GM11168 (cell line): ENCODE data around the gene SLC4A7.
"Not testable (repeated sequence)": the region's sequence is repeated elsewhere in the genome, so short reads cannot be mapped to it uniquely, and the experiment has no call there.

Experiments
- in situ Hi-C: fragments of 300-500 bp; cut with MboI; formaldehyde crosslinking; loops from one replicate; pipeline ENCODE4 v1.12.0; 2022; ENCODE audit warnings: low sequenced_read_pairs; ENCODE audit not compliant: unreplicated experiment

SLC4A7 gene

DNA sequence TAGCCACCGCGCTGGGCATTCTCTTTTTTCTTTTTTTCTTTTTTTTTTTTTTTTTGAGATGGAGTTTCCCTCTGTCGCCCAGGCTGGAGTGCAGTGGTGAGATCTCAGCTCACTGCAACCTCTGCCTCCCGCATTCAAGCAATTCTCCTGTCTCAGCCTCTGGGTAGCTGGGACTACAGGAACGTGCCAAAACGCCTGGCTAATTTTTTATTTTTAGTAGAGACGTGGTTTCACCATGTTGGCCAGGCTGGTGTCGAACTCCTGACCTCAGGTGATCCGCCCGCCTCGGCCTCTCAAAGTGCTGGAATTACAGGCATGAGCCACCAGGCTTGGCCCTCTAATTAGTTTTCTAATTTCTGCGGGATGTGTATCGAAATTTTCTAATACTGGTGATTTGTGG, 41.2 kb downstream of the SLC4A7 start:
- in situ Hi-C loops: not testable (repeated sequence)

GRCh38 chr3:27438352-27438751, 45.8 kb downstream of the SLC4A7 start:
- in situ Hi-C loops: not testable (repeated sequence)

DNA sequence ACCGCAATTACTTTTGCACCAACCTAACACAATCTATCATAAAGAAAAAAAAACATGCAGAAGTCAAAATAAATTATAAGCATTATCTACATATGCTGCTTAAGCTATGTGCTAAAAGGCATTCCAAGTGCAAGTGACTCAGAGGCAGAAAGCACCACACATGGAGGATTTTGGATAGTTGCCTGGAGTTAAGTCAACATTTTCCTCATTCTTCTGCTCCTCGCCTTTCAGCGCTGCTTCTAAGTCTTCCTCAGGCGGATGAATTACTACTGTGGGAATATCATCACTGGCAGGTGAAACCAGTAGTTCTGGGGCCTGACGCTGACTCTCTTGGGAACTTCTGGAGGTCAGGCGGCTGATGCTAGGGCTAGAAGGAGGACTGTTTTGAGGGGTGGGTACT, 53.1 kb downstream of the SLC4A7 start:
- in situ Hi-C loops: no loop called here

GRCh38 chr3:27429909-27430308, 54.3 kb downstream of the SLC4A7 start:
- in situ Hi-C loops: no loop called here

- in situ Hi-C loops: no loop called here
Observed at GRCh38 chr3:27428446-27428845, 55.7 kb downstream of the SLC4A7 start.

GRCh38 chr3:27426926-27427325, 57.3 kb downstream of the SLC4A7 start:
- in situ Hi-C loops: no loop called here

GRCh38 chr3:27425896-27426565, 58.2 kb downstream of the SLC4A7 start:
- in situ Hi-C loops: no loop called here

- in situ Hi-C loops: not testable (repeated sequence)
Observed at GRCh38 chr3:27424812-27425521, 59.2 kb downstream of the SLC4A7 start.

DNA sequence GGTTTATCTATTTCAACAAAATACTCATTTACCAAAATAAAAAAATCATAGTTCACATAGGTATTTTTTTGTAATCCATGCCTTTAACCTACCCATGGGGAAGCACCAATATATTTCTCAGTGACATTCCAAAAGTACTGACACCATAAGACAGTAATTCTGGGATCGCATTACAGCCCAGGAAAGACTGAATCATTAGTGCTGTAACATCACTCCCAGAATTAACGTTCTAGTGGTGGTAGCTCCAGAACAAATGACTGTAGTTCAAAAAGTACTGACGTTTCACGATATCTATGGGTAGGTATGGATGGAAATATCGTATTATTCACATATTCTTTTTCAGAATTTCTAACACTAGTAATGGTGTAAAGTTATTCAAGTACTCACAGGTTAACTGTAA, 60.7 kb downstream of the SLC4A7 start:
- in situ Hi-C loops: no loop called here

GRCh38 chr3:27422617-27423016, 61.6 kb downstream of the SLC4A7 start:
- in situ Hi-C loops: no loop called here

- in situ Hi-C loops: no loop called here
Observed at GRCh38 chr3:27415202-27415601, 69.0 kb downstream of the SLC4A7 start.

DNA sequence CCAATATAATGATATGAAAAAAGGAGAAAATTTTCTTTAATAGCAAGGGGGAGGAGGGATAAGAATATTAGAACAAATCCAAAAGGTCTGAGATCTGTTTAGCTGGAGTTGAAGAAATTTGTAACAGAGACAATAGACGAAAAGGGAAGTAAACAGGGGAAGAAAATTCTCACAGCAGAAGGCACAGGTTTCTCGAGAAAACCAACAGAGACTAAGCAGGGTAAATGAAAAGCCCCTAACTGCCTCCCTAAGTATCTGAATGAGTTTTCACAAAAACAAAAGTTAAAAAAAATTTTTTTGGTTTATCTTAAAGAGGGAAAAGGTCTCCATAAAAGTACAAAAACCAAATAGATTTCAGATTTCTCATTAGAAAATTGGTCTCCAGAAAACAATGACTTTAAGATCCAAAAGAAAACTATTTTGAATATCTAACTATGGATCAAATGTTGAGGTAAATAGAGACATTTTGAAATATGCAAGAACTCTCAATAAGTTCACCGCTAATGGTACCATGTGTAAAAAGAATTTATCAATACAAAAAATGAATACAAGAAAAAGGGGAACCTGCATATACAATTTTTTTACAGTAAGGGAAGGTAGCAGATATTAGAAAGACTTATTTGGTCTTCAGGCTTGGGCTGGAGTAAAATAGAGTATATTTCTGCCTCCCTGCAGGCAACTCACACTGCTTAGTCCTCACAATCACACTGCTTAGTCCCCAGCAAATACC, 91.1 kb downstream of the SLC4A7 start:
- in situ Hi-C loops: no loop called here

- in situ Hi-C loops: not testable (repeated sequence)
Observed at GRCh38 chr3:27392414-27392813, 91.8 kb downstream of the SLC4A7 start.

- in situ Hi-C loops: no loop called here
Observed at GRCh38 chr3:27391796-27392195, 92.4 kb downstream of the SLC4A7 start.

GRCh38 chr3:27387625-27388024, 96.6 kb downstream of the SLC4A7 start:
- in situ Hi-C loops: no loop called here

DNA sequence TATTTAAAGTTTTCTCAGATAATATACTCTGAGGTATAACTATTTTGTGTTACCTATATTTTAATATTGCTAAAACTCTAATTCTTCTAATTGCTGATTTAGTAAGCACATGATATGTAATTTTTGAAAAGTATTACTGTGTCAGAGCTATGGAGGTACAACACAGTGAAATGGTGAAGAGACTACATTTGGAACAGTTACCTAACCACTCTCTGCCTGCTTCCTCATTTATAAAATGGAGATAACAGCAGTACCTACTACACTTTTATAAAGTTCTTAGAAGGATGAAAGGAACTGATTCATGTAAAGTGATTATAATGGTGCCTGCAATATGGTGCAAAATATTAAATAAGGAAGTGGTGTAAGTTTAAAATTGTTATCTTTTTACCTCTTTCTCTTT, 98.7 kb downstream of the SLC4A7 start:
- in situ Hi-C loops: no loop called here

- in situ Hi-C loops: no loop called here
Observed at GRCh38 chr3:27384191-27384590, 100.0 kb downstream of the SLC4A7 start.

GRCh38 chr3:27380433-27381357, 103.5 kb downstream of the SLC4A7 start:
- in situ Hi-C loops: no loop called here

DNA sequence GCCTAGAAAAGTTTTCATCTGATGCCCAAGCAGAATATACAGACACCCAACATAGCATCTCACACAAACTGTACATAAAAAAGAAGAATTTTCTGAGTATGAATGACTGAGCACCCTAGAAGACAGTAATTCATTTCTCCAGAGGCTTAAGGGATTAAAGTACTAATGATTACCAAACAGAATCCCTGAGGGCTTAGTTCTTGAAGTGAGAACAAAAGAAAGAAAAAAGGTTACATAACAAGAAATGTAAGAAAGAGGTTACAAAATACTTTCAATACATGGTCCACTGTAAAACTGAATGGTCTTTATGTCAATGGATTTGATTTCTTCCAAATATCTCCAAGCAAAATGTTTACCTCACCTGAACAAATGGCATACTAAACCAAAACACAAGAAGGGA, 105.9 kb downstream of the SLC4A7 start:
- in situ Hi-C loops: no loop called here

GRCh38 chr3:27376109-27376772, 107.9 kb downstream of the SLC4A7 start:
- in situ Hi-C loops: no loop called here
